Pancreas (tissue), 10 donors: ENCODE results near the gene RNU1-4. TPM values are rescaled to one million over a fixed set of nuclear protein-coding genes. Genes with fewer than 3 reads are reported as not detected.
"Not testable (repeated sequence)": the region's sequence is repeated elsewhere in the genome, so short reads cannot be mapped to it uniquely, and the experiment has no call there.

Experiments
- ATAC-seq, 4 donors: fragments of 200-7000 bp; cut with Tn5 transposase; one replicate each; pipeline versions ENCODE4 v1.8.0 to v1.9.1; 2020; ENCODE audit warnings: mild to moderate bottlenecking in 4 of 4, moderate library complexity in 4 of 4
- DNase-seq, 6 donors: peaks; one replicate each; pipeline ENCODE4 v3.0.0-alpha.2; 2020
- FAIRE-seq: peaks from 2 replicates; lab custom pipeline; 2012; peaks lifted over from hg19 to GRCh38; lab: Jason Lieb, UNC
- H3K27ac ChIP-seq, 4 donors: fragments of 200-600 bp; sonication (generic); 1 replicate in 3 of 4; 2 replicates in 1 of 4; pipeline versions ENCODE4 v1.5.0 to v1.8.0; 2020
- H3K27me3 ChIP-seq, 4 donors: fragments of 200-600 bp; one replicate each; pipeline ENCODE4 v1.8.0; 2021
- H3K36me3 ChIP-seq, 3 donors: fragments of 200-600 bp; sonication (generic) in 1 of 3; one replicate each; pipeline versions ENCODE4 v1.5.0 to v1.8.0; 2020 to 2021
- H3K4me1 ChIP-seq, 3 donors: fragments of 200-600 bp; one replicate each; pipeline ENCODE4 v1.8.0; 2021
- H3K4me3 ChIP-seq, 4 donors: fragments of 200-600 bp; sonication (generic) in 2 of 4; one replicate each; pipeline versions ENCODE4 v1.5.0 to v1.8.0; 2020 to 2021
- H3K9me3 ChIP-seq, 4 donors: fragments of 200-600 bp; one replicate each; pipeline ENCODE4 v1.8.0; 2021
- WGBS, 2 donors: extraction: QIAGEN DNeasy Blood & Tissue Kit; methylation state at CpG; one replicate each; pipeline ENCODE4 v1.1.7; 2013; 5-methylcytosine and 5-hydroxymethylcytosine counted together
- intact Hi-C, 3 donors: fragments of 100-400 bp; cut with DNase I; formaldehyde crosslinking; loops; one replicate each; pipeline versions ENCODE4 v1.11.1 to v1.14.2; 2022
- polyA plus RNA-seq, 2 donors: library from polyadenylated mRNA; stranded (reverse); fragments of 200-250 nt; gene quantifications; one replicate each; pipeline ENCODE4 v1.2.3, GENCODE V29; 2013
- total RNA-seq, 6 donors: library from RNA; stranded (reverse); fragmentation: NEBNext Ultra II Directional in 4 of 6; extraction: Animal tissue kit (Norgen Biotek cat#: 25700) in 4 of 6; gene quantifications; one replicate each; pipeline versions ENCODE4 v1.2.1 to v1.2.4, GENCODE V29; 2021 to 2023
- donor health status: healthy with polysubstance abuse.
- donor health status: DM: no; HTN: no; CAD: no; lungs with moderate emphysema.
- donor health status: DM: no; HTN: no; CAD: no.
- donor health status: control.
- donor health status: control.
- donor health status: Bipolar disorder and iron deficiency.
- donor health status: DM: yes; HTN: yes; CAD: no.
- donor health status: DM: no; HTN: no; CAD: no.
- donor health status: DM: no; HTN: no; CAD: no.
- donor health status: DM: yes; HTN: yes; CAD: no.

The RNU1-4 gene
- total and polyA plus RNA-seq, 8 donors = 687 to 5,169 (median 2,340) TPM; not detected in 2

DNA sequence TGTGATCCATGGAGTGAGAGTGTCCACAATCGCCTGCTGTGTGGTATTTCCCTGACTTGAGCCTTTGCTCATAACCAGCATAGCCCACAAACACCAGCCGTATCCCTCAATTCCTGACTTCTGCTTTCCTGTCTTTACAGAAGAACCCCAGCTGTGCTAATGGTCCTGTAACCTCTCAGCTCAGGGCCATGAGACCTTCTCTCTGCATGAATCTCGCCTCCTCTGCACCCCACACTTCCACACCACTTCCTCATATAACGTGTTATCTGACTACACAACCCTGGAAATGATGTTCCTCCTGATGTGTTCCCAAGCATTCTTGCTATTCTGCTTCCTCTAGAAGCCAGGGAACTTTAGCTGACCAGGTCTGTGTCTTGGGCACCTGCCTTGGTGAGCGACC lies 41.3 kb downstream of the RNU1-4 start:
- peak in 3 of 4 donors; percentile 4 to 13 (median 9) for ATAC-seq
- H3K9me3 ChIP-seq, H3K36me3 ChIP-seq, H3K4me3 ChIP-seq, FAIRE-seq, intact Hi-C loops, DNase-seq, H3K4me1 ChIP-seq, H3K27me3 ChIP-seq: not testable (repeated sequence)
- 70 to 77% methylated on average over 3 of the region's 5 CpGs for WGBS, 2 donors
- H3K27ac ChIP-seq = peak overlapping the region in 2 of 4 donors; percentile 33 to 54

- H3K4me1 ChIP-seq, H3K27me3 ChIP-seq, H3K36me3 ChIP-seq, ATAC-seq, intact Hi-C loops, FAIRE-seq, H3K4me3 ChIP-seq, DNase-seq, H3K9me3 ChIP-seq, H3K27ac ChIP-seq: not testable (repeated sequence)
- WGBS, 2 donors = no CpG with 5 or more reads among the region's 2 CpGs
Measured at GRCh38 chr1:16784955-16785354, 44.6 kb downstream of the RNU1-4 start.

GRCh38 chr1:16786362-16786761 lies 46.0 kb downstream of the RNU1-4 start:
- H3K9me3 ChIP-seq, FAIRE-seq, H3K27me3 ChIP-seq, H3K4me3 ChIP-seq, DNase-seq, intact Hi-C loops, H3K27ac ChIP-seq, H3K4me1 ChIP-seq, H3K36me3 ChIP-seq: not testable (repeated sequence)
- peak in 3 of 4 donors; percentile 21 to 65 (median 32) for ATAC-seq
- WGBS, 2 donors = 52% methylated on average over 4 of the region's 4 CpGs

- DNase-seq, H3K27ac ChIP-seq, H3K27me3 ChIP-seq, ATAC-seq, H3K4me1 ChIP-seq, H3K9me3 ChIP-seq, H3K4me3 ChIP-seq, H3K36me3 ChIP-seq, intact Hi-C loops, FAIRE-seq: not testable (repeated sequence)
- WGBS, 2 donors = 51 to 63% methylated on average over 1 to 2 of the region's 3 CpGs
Measured at GRCh38 chr1:16787175-16787574, 46.9 kb downstream of the RNU1-4 start.

GRCh38 chr1:16787711-16788110 lies 47.4 kb downstream of the RNU1-4 start:
- H3K36me3 ChIP-seq, H3K27me3 ChIP-seq, H3K27ac ChIP-seq, H3K9me3 ChIP-seq, ATAC-seq, H3K4me3 ChIP-seq, DNase-seq, H3K4me1 ChIP-seq, intact Hi-C loops, FAIRE-seq: not testable (repeated sequence)
- 42 to 58% methylated on average over 3 of the region's 5 CpGs for WGBS, 2 donors

Other genes with a start within 250 kb of the RNU1-4 start
- gene RNU1-1, start 226.2 kb upstream of the RNU1-4 start, total RNA-seq = 1,000 to 10,000 TPM in 4 of 6 donors, 100 to 1,000 TPM in 2; 687 to 5,169 (median 2,340) TPM
- not detected for gene RNU1-1, start 226.2 kb upstream of the RNU1-4 start, polyA plus RNA-seq
- gene NBPF1, start 127.0 kb upstream of the RNU1-4 start, total RNA-seq = 10 to 100 TPM; 12.4 to 32.2 (median 14.3) TPM
- gene NBPF1, start 127.0 kb upstream of the RNU1-4 start, polyA plus RNA-seq = 1 to 10 TPM; 4.0 to 5.8 TPM
- gene RNU1-3, start 73.6 kb upstream of the RNU1-4 start, total RNA-seq = 1,000 to 10,000 TPM in 4 of 6 donors, 100 to 1,000 TPM in 2; 687 to 5,169 (median 2,340) TPM
- not detected for gene RNU1-3, start 73.6 kb upstream of the RNU1-4 start, polyA plus RNA-seq
- gene RNU1-2, start 155.5 kb downstream of the RNU1-4 start, total RNA-seq = 1,000 to 10,000 TPM in 4 of 6 donors, 100 to 1,000 TPM in 2; 687 to 5,169 (median 2,340) TPM
- not detected for gene RNU1-2, start 155.5 kb downstream of the RNU1-4 start, polyA plus RNA-seq
- gene CROCC, start 181.4 kb downstream of the RNU1-4 start, total RNA-seq = 10 to 100 TPM in 5 of 6 donors, 1 to 10 TPM in 1; 8.1 to 18.3 (median 13.6) TPM
- 100 to 1,000 TPM in 1 of 2 donors, 10 to 100 TPM in 1; 52.6 to 101 TPM for gene CROCC, start 181.4 kb downstream of the RNU1-4 start, polyA plus RNA-seq
- 10 to 100 TPM in 2 of 6 donors, 1 to 10 TPM in 4; 4.6 to 19.5 (median 7.6) TPM for gene MFAP2, start 240.1 kb downstream of the RNU1-4 start, total RNA-seq
- gene MFAP2, start 240.1 kb downstream of the RNU1-4 start, polyA plus RNA-seq = 10 to 100 TPM in 1 of 2 donors, 1 to 10 TPM in 1; 9.4 to 16.2 TPM